Ovary (tissue), 9 donors: Measurements from ENCODE around the gene SPR. TPM values are rescaled to one million over a fixed set of nuclear protein-coding genes. Genes with fewer than 3 reads are reported as not detected.

Experiments used
- DNase-seq, 5 donors: peaks; one replicate each; pipeline ENCODE4 v3.0.0-alpha.2; 2019 to 2020
- H3K27ac ChIP-seq, 2 donors: fragments of 200-600 bp; one replicate each; pipeline versions ENCODE4 v1.5.1 to v1.8.0; 2019 to 2022
- H3K27me3 ChIP-seq: fragments of 200-600 bp; one replicate; pipeline ENCODE4 v1.8.0; 2022
- H3K36me3 ChIP-seq: fragments of 200-600 bp; sonication (generic); one replicate; pipeline ENCODE4 v1.5.1; 2019
- H3K4me1 ChIP-seq: one replicate; pipeline ENCODE4 v1.8.1; 2013; ENCODE audit warnings: mild to moderate bottlenecking, moderate library complexity; ENCODE audit not compliant: insufficient read depth
- H3K4me3 ChIP-seq: fragments of 200-600 bp; sonication (generic); one replicate; pipeline ENCODE4 v1.5.1; 2017
- H3K9me3 ChIP-seq, 2 donors: fragments of 200-600 bp in 1 of 2; sonication (generic) in 1 of 2; one replicate each; pipeline versions ENCODE4 v1.5.1 to v1.8.1; 2013 to 2019; ENCODE audit warnings: mild to moderate bottlenecking in 1 of 2, moderate library complexity in 1 of 2
- CTCF ChIP-seq, 3 donors: fragments of 450-650 bp in 2 of 3; fragments of 200-600 bp in 1 of 3; IDR thresholded peaks; one replicate each; pipeline versions ENCODE4 v1.5.1 to v1.8.0; 2016 to 2022; ENCODE audit warnings: antibody characterized with exemption in 3 of 3, mild to moderate bottlenecking in 1 of 3
- EP300 ChIP-seq: sonication (generic); formaldehyde crosslinking; IDR thresholded peaks from one replicate; pipeline ENCODE4 v1.6.1; 2017; ENCODE audit warnings: antibody characterized with exemption
- POLR2A ChIP-seq: fragments of 450-650 bp; IDR thresholded peaks from one replicate; pipeline ENCODE4 v1.6.1; 2017; ENCODE audit warnings: antibody characterized with exemption, mild to moderate bottlenecking, moderate library complexity
- WGBS, 3 donors: extraction: QIAGEN DNeasy Blood & Tissue Kit in 1 of 3; methylation state at CpG; one replicate each; pipeline versions ENCODE4 v1.1.5 to v1.1.7; 2013 to 2017; 5-methylcytosine and 5-hydroxymethylcytosine counted together
- intact Hi-C, 4 donors: fragments of 100-400 bp; cut with DNase I; formaldehyde crosslinking; loops; one replicate each; pipeline versions ENCODE4 v1.11.0 to v1.15.1; 2022 to 2023
- polyA plus RNA-seq, 2 donors: library from polyadenylated mRNA; stranded (reverse); fragments of 200-250 nt in 1 of 2; fragments of 350-450 nt in 1 of 2; fragmentation: Illumina TruSeq in 1 of 2; extraction: RNeasy Lipid Tissue Mini Kit (QIAGEN cat#74804) in 1 of 2; gene quantifications; one replicate each; pipeline ENCODE4 v1.2.3, GENCODE V29; 2013 to 2014
- total RNA-seq, 7 donors: library from RNA; depleted of rRNA in 2 of 7; stranded (reverse); fragments of >200 nt in 2 of 7; fragmentation: NEBNext Ultra II Directional in 3 of 7; extraction: Animal tissue kit (Norgen Biotek cat#: 25700) in 3 of 7; gene quantifications; one replicate each; pipeline versions ENCODE4 v1.1.0 to v1.2.4, GENCODE V29; 2016 to 2023
- donor health status: DM: no; HTN: no; CAD: no; lungs with moderate emphysema.
- donor health status: DM: no; HTN: no; CAD: no.
- donor health status: Bipolar disorder and iron deficiency.
- donor health status: DM: yes; HTN: yes; CAD: no.
- donor health status: DM: no; HTN: no; CAD: no.
- donor health status: DM: yes; HTN: yes; CAD: no.

SPR gene
- total and polyA plus RNA-seq, 9 donors: 9.3 to 36.2 (median 18.5) TPM

GRCh38 chr2:72864500-72864899, 22.7 kb upstream of the SPR start:
- no peak for TF ChIP-seq POLR2A
- TF ChIP-seq EP300: no peak
- no peak for TF ChIP-seq CTCF (IDR thresholded peaks at IDR 0.05)
- DNase-seq: no peak
- H3K4me1 ChIP-seq: no peaks in the 10 kb centered on the region
- no peak overlapping the region for H3K27ac ChIP-seq
- no peaks in the 10 kb centered on the region for H3K9me3 ChIP-seq
- 15 to 24% (median 21%) methylated on average over 2 of the region's 2 CpGs for whole genome bisulfite sequencing, 3 donors
- no peaks in the 10 kb centered on the region for H3K36me3 ChIP-seq
- H3K27me3 ChIP-seq: no peaks in the 10 kb centered on the region
- no peak overlapping the region for H3K4me3 ChIP-seq
- intact Hi-C loops: loop anchor here in 2 of 4 donors (5.0 to 10.0 kb wide), 2 partner anchors 97 to 1320 kb away; no protein-coding TSS in a partner anchor

GRCh38 chr2:72871060-72871459, 16.1 kb upstream of the SPR start:
- no peak overlapping the region for H3K4me3 ChIP-seq
- no peaks in the 10 kb centered on the region for H3K9me3 ChIP-seq
- no peaks in the 10 kb centered on the region for H3K27me3 ChIP-seq
- intact Hi-C loops: no loop called here
- 27 to 34% (median 30%) methylated on average over 1 of the region's 1 CpG for WGBS, 3 donors
- no peak overlapping the region for H3K27ac ChIP-seq
- DNase-seq: no peak
- no peaks in the 10 kb centered on the region for H3K4me1 ChIP-seq
- TF ChIP-seq CTCF (IDR thresholded peaks at IDR 0.05) (no peak), EP300 (no peak), POLR2A (no peak)
- H3K36me3 ChIP-seq: no peaks in the 10 kb centered on the region

- intact Hi-C loops: no loop called here
- Histone ChIP-seq H3K36me3 (no peaks in the 10 kb centered on the region), H3K4me3 (no peak overlapping the region), H3K27me3 (no peaks in the 10 kb centered on the region), H3K4me1 (no peaks in the 10 kb centered on the region), H3K27ac (no peak overlapping the region), H3K9me3 (no peaks in the 10 kb centered on the region)
- TF ChIP-seq EP300 (no peak), POLR2A (no peak), CTCF (IDR thresholded peaks at IDR 0.05) (no peak)
- DNase-seq: no peak
Observed at GRCh38 chr2:72871880-72872279, 15.3 kb upstream of the SPR start.

DNA sequence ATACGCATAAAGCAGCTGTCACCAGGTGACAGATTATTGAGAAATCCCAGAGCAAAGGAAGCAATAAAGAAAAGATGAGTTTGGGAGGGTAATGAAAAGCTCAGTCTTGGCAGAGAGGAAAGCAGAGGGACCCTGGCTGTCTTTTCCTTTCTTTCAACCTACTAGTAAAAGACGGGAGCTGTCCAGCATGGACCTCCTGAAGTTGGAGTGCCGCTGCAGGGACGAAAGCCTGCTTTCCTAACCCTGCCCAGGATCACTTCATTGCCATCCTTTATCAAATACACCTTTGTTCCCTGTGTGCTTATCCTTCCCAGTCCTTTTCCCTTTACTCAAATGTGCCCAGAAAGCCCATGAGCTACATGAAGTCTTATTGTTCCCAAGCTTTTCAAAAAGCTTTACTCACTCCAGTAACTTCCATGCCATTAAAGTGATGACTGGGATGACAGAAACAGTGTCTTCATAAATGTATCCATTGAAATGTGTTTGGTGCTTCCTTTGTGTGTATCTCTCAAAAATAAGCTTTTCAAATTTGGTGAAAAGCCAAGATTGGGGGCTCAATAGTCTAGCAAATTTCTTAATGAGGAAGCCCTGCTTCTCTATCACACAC, 3.7 kb upstream of the SPR start:
- Histone ChIP-seq H3K36me3 (no peaks in the 10 kb centered on the region), H3K9me3 (no peaks in the 10 kb centered on the region), H3K27me3 (no peaks in the 10 kb centered on the region), H3K27ac (no peak overlapping the region), H3K4me1 (peaks cover 5% of the 10 kb centered on the region), H3K4me3 (no peak overlapping the region)
- DNase-seq: peak in 3 of 5 donors; percentile 49 to 57 (median 51)
- TF ChIP-seq CTCF (IDR thresholded peaks at IDR 0.05) (no peak), EP300 (no peak), POLR2A (no peak)
- WGBS, 3 donors: 3 to 9% (median 3%) methylated on average over 4 of the region's 4 CpGs
- intact Hi-C loops: loop anchor here in 2 of 4 donors (10.0 kb wide), 2 partner anchors 291 to 1339 kb away; no protein-coding TSS in a partner anchor
